ENCODE data around the gene TPO.

GRCh38 chr2:1478311-1479305 lies 65.3 kb downstream of the TPO start:
- TF ChIP-seq POLR2AphosphoS5 (IDR thresholded peaks at IDR 0.05; ENCODE audit: low read depth, low read length) (no peak), REST (IDR thresholded peaks at IDR 0.05; ENCODE audit: insufficient read depth in 1 of 2, low read depth in 2 of 2, low read length in 1 of 2) (no peak), CTCF (IDR thresholded peaks at IDR 0.05) (no peak), TCF7L2 (IDR thresholded peaks at IDR 0.05; ENCODE audit: low read depth, low read length) (no peak), SIN3A (IDR thresholded peaks at IDR 0.05; ENCODE audit: borderline replicate concordance, insufficient read depth, low read depth, low read length) (no peak)

Data from Panc1 (cell line).